GM12873 (cell line): ENCODE data around the gene CCT7.
A peak's percentile ranks its signal among the peaks of the same experiment; 100 is the strongest.

Experiments
- CTCF ChIP-seq: IDR thresholded peaks from 2 replicates; pipeline ENCODE4 v1.5.1; 2012; ENCODE audit warnings: low read depth, mild to moderate bottlenecking, moderate library complexity, low read length, control low read depth; ENCODE audit not compliant: insufficient read depth; ENCODE audit errors: missing control alignments

Gene CCT7

GRCh38 chr2:73283545-73284295 is 49.6 kb downstream of the CCT7 start:
- no peak for TF ChIP-seq CTCF

- no peak for TF ChIP-seq CTCF
Observed at GRCh38 chr2:73284296-73285158, 50.4 kb downstream of the CCT7 start, which contains the start of gene FBXO41. Gene FBXO41 (minus strand): TSS chr2:73284478. CDS start chr2:73269630, 14,848 bp downstream.

- no peak for TF ChIP-seq CTCF
Observed at GRCh38 chr2:73285159-73285739, 51.1 kb downstream of the CCT7 start.

- TF ChIP-seq CTCF = no peak
Observed at GRCh38 chr2:73286134-73286655, 52.1 kb downstream of the CCT7 start.

GRCh38 chr2:73289304-73289703 is 55.2 kb downstream of the CCT7 start:
- TF ChIP-seq CTCF = no peak

- TF ChIP-seq CTCF = peak; percentile 86
Observed at GRCh38 chr2:73290049-73290839, 56.1 kb downstream of the CCT7 start.
